HepG2 (cell line): Measurements from ENCODE around the gene VPS13C. TPM values are rescaled to one million over a fixed set of nuclear protein-coding genes. Genes with fewer than 3 reads are reported as not detected.

Experiments
- ATAC-seq: fragments of 200-7000 bp; cut with Tn5 transposase; 3 replicates; pipeline ENCODE4 v1.9.1; 2020; ENCODE audit warnings: mild to moderate bottlenecking, moderate library complexity
- BruUV-seq: library from RNA; stranded (reverse); fragments of 400-500 nt; replicated peaks from 2 replicates; lab custom pipeline; 2021; lab: Mats Ljungman, UMichigan
- CTCF ChIA-PET: fragments of 300-600 bp; formaldehyde crosslinking; extraction: SDS; loops from one replicate; lab custom pipeline; 2021; ENCODE audit warnings: low total read pairs, inconsistent platforms, low intra/inter-chr PET ratio; lab: Yijun Ruan, JAX
- POLR2A ChIA-PET: fragments of 350-600 bp; sonication (Branson Sonifier 250); formaldehyde crosslinking; loops from one replicate; lab custom pipeline; 2020; ENCODE audit warnings: antibody characterized with exemption, inconsistent platforms; lab: Yijun Ruan, JAX
- DNase-seq: peaks from one replicate; pipeline ENCODE4 v3.0.0-alpha.2; 2015; ENCODE audit warnings: low spot score
- FAIRE-seq: peaks from 3 replicates; lab custom pipeline; 2011; peaks lifted over from hg19 to GRCh38; lab: Jason Lieb, UNC
- H2AFZ ChIP-seq: one replicate; pipeline ENCODE4 v1.6.1; 2011; ENCODE audit warnings: low read length, inconsistent platforms
- H3K27ac ChIP-seq: fragments of 300-600 bp; 3 replicates; pipeline ENCODE4 v1.8.0; 2011; ENCODE audit warnings: mixed run types, mild to moderate bottlenecking, mixed read lengths, low read length, inconsistent platforms; ENCODE audit not compliant: insufficient read depth; ENCODE audit errors: extremely low read length
- H3K27me3 ChIP-seq, 2 experiments: fragments of 200-600 bp in 1 of 2; 2 replicates in 1 of 2; 3 replicates in 1 of 2; pipeline versions ENCODE4 v1.6.0 to v1.8.0; 2011; ENCODE audit warnings: low read length in 2 of 2, mild to moderate bottlenecking in 2 of 2, moderate library complexity in 2 of 2, inconsistent platforms in 1 of 2; ENCODE audit not compliant: insufficient read depth in 2 of 2, control insufficient read depth in 1 of 2
- H3K36me3 ChIP-seq, 2 experiments: fragments of 200-600 bp in 1 of 2; replicated peaks in 1 of 2; 2 replicates in 1 of 2; 3 replicates in 1 of 2; pipeline versions ENCODE4 v1.5.1 to v1.8.0; 2011; ENCODE audit warnings: low read length in 2 of 2, inconsistent platforms in 1 of 2; ENCODE audit not compliant: insufficient read depth in 2 of 2, control insufficient read depth in 1 of 2
- H3K4me1 ChIP-seq: 2 replicates; pipeline ENCODE4 v1.5.1; 2012; ENCODE audit warnings: low read length, inconsistent platforms; ENCODE audit not compliant: insufficient read depth
- H3K4me2 ChIP-seq: 2 replicates; pipeline ENCODE4 v1.6.0; 2011; ENCODE audit warnings: low read depth, low read length, inconsistent platforms
- H3K4me3 ChIP-seq, 3 experiments: fragments of 200-600 bp in 1 of 3; sonication (generic), shearing (Covaris generic) in 1 of 3; replicated peaks in 1 of 3; 2 replicates each; pipeline ENCODE4 v1.5.1; 2011 to 2016; ENCODE audit warnings: low read length in 3 of 3, inconsistent platforms in 2 of 3, low read depth in 2 of 3, mild to moderate bottlenecking in 2 of 3, control low read depth in 1 of 3, mixed read lengths in 1 of 3; ENCODE audit not compliant: insufficient read depth in 1 of 3
- H3K79me2 ChIP-seq: one replicate; pipeline ENCODE4 v1.6.1; 2011; ENCODE audit warnings: low read length, inconsistent platforms; ENCODE audit not compliant: insufficient read depth
- H3K9ac ChIP-seq: 2 replicates; pipeline ENCODE4 v1.6.0; 2011; ENCODE audit warnings: mild to moderate bottlenecking, low read depth, low read length, inconsistent platforms; ENCODE audit not compliant: insufficient read depth
- H3K9me3 ChIP-seq: 2 replicates; pipeline ENCODE4 v1.5.1; 2012; ENCODE audit warnings: mild to moderate bottlenecking, low read length
- H4K20me1 ChIP-seq: 2 replicates; pipeline ENCODE4 v1.6.0; 2011; ENCODE audit warnings: inconsistent platforms, mild to moderate bottlenecking, low read length, moderate library complexity; ENCODE audit not compliant: insufficient read depth
- FOXK1 ChIP-seq: sonication (generic); formaldehyde crosslinking; IDR thresholded peaks from 2 replicates; pipeline ENCODE4 v1.4.0; 2020; ENCODE audit warnings: low read depth, missing genetic modification reagents, borderline replicate concordance
- MED8 ChIP-seq: sonication (generic); formaldehyde crosslinking; IDR thresholded peaks from 2 replicates; pipeline ENCODE4 v1.8.1; 2023; ENCODE audit warnings: mild to moderate bottlenecking, missing genetic modification reagents; ENCODE audit not compliant: insufficient replicate concordance
- RELA ChIP-seq: sonication (generic); formaldehyde crosslinking; IDR thresholded peaks from 2 replicates; pipeline ENCODE4 v1.4.0; 2020; ENCODE audit warnings: missing genetic modification reagents
- SP140L ChIP-seq: sonication (generic); formaldehyde crosslinking; IDR thresholded peaks from 2 replicates; pipeline ENCODE4 v1.4.0; 2020; ENCODE audit warnings: missing genetic modification reagents, borderline replicate concordance
- ZNF10 ChIP-seq: sonication (generic); formaldehyde crosslinking; IDR thresholded peaks from 2 replicates; pipeline ENCODE4 v1.4.0; 2020; ENCODE audit warnings: mild to moderate bottlenecking, low read depth, missing genetic modification reagents, borderline replicate concordance
- WGBS: methylation state at CpG from one replicate; pipeline ENCODE4 v1.1.6; 2017; ENCODE audit warnings: low lambda C conversion rate; 5-methylcytosine and 5-hydroxymethylcytosine counted together
- in situ Hi-C: cut with HindIII; loops from 2 replicates; pipeline ENCODE4 v1.10.0; 2017; ENCODE audit warnings: low pct_unique_long_range_greater_than_20kb; ENCODE audit not compliant: extremely low pct_ligation_motif_present
- intact Hi-C: fragments of 100-400 bp; cut with micrococcal nuclease; formaldehyde crosslinking; loops from one replicate; pipeline ENCODE4 v1.10.0; 2022; ENCODE audit not compliant: unreplicated experiment
- polyA plus RNA-seq, 8 experiments: library from polyadenylated mRNA; depleted of rRNA in 3 of 8; stranded (reverse) in 7 of 8; unstranded in 1 of 8; fragments of >200 nt; fragmentation: Illumina TruSeq in 4 of 8; extraction: Trizol in 4 of 8; gene quantifications; 2 replicates each; pipeline versions ENCODE4 v1.2.1 to v1.2.3, GENCODE V29; 2011 to 2016; ENCODE audit warnings: low read depth in 4 of 8, missing spikeins in 1 of 8, mixed read lengths in 1 of 8; ENCODE audit not compliant: insufficient read depth in 1 of 8
- total RNA-seq, 5 experiments: library from RNA; depleted of rRNA; stranded (reverse); fragments of >200 nt; fragmentation: Illumina TruSeq; extraction: Trizol; gene quantifications; 2 replicates each; pipeline ENCODE4 v1.2.3, GENCODE V29; 2016; ENCODE audit warnings: low read depth in 1 of 5
- TF ChIP-seq, protein P1 (sequence below): sonication (generic); formaldehyde crosslinking; IDR thresholded peaks from 2 replicates; pipeline ENCODE4 v1.5.1; 2020; ENCODE audit warnings: missing genetic modification reagents, mild to moderate bottlenecking, borderline replicate concordance
- TF ChIP-seq, protein P2 (sequence below), 2 experiments: sonication (generic) in 1 of 2; formaldehyde crosslinking in 1 of 2; IDR thresholded peaks; 2 replicates each; pipeline versions ENCODE4 v1.5.1 to v1.6.1; 2011 to 2020; ENCODE audit warnings: borderline replicate concordance in 1 of 2, low read depth in 1 of 2, low read length in 1 of 2, mild to moderate bottlenecking in 1 of 2, missing genetic modification reagents in 1 of 2, moderate library complexity in 1 of 2

Gene VPS13C
- total and polyA plus RNA-seq, 2 of the 13 experiments (the other 11 are each of a cell fraction or from before 2014, with no cell fraction given), result 10.9 to 26.8 TPM

DNA sequence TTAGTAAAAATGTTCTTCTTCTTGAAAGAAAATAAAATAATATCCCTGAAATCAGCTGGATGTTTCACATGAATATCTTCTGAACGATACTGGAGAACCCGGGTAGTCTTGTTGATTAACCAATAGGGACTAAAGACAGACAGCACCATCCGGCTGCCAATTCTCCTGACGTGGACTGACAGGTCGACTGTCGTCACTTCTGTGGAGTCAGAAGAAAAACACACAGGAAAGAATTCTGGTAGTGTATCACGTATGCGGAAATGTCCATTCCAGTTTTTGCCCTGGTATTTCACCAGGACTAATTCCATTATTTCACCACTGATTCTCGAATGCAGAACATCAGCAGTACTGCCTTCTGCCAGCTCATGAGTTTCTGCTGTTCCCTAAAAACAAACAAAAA, 144.6 kb downstream of the VPS13C start:
- Histone ChIP-seq H3K27me3 (no peaks in the 10 kb centered on the region), H3K79me2 (no peaks in the 10 kb centered on the region), H3K4me1 (no peaks in the 10 kb centered on the region), H2AFZ (no peak overlapping the region), H3K9me3 (no peaks in the 10 kb centered on the region), H3K4me2 (no peak overlapping the region), H3K36me3 (peaks cover 10 to 32% of the 10 kb centered on the region in 2 experiments), H3K9ac (no peak overlapping the region), H4K20me1 (no peaks in the 10 kb centered on the region), H3K27ac (no peak overlapping the region), H3K4me3 (no peak overlapping the region)
- WGBS, result 99% methylated on average over 9 of the region's 9 CpGs
- intact Hi-C loops, result no loop called here
- ATAC-seq, result no peak
- no TSS peak for BruUV-seq
- ChIA-PET CTCF (no interaction called here), POLR2A (no interaction called here)
- FAIRE-seq, result no peak
- no peak for DNase-seq
- TF ChIP-seq, protein P1, sequence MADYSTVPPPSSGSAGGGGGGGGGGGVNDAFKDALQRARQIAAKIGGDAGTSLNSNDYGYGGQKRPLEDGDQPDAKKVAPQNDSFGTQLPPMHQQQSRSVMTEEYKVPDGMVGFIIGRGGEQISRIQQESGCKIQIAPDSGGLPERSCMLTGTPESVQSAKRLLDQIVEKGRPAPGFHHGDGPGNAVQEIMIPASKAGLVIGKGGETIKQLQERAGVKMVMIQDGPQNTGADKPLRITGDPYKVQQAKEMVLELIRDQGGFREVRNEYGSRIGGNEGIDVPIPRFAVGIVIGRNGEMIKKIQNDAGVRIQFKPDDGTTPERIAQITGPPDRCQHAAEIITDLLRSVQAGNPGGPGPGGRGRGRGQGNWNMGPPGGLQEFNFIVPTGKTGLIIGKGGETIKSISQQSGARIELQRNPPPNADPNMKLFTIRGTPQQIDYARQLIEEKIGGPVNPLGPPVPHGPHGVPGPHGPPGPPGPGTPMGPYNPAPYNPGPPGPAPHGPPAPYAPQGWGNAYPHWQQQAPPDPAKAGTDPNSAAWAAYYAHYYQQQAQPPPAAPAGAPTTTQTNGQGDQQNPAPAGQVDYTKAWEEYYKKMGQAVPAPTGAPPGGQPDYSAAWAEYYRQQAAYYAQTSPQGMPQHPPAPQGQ (CRISPR knock-in tag), result no peak
- TF ChIP-seq RELA (CRISPR knock-in tag) (no peak), SP140L (CRISPR knock-in tag) (no peak), ZNF10 (no peak), FOXK1 (no peak)
- in situ Hi-C loops, result no loop called here

DNA sequence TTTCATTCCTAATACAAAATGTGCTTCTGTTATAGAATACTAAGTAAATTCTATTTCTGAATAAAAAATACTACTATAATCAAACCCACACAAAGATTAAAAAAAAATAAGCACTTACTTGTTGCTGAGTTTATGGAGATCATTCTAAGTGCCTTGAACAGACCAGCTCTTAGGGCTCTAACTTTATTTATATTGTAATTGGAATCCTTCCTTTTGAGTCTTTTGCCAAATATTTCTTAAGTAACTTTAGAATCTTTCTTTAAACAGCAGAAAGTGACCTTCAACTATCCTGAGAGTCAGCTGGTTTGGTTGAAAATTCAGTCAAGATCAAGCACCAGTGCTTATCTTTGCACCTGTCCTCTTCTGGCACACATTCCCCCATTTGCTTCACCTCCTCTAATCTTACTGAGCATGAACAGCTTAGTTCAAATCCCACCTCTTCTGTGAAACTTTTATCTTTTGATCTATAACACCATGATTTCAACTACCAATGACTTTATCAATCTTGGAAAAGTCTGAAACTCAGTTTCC, 149.3 kb downstream of the VPS13C start:
- CTCF ChIA-PET, result no interaction called here
- BruUV-seq, result no TSS peak
- no peak for ATAC-seq
- no peak for TF ChIP-seq MED8 (CRISPR knock-in tag)
- TF ChIP-seq, protein P2, sequence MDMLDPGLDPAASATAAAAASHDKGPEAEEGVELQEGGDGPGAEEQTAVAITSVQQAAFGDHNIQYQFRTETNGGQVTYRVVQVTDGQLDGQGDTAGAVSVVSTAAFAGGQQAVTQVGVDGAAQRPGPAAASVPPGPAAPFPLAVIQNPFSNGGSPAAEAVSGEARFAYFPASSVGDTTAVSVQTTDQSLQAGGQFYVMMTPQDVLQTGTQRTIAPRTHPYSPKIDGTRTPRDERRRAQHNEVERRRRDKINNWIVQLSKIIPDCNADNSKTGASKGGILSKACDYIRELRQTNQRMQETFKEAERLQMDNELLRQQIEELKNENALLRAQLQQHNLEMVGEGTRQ (IDR thresholded peaks at IDR 0.05; ENCODE audit: low read depth, low read length), result no peak
- TF ChIP-seq, protein P2 (CRISPR knock-in tag; IDR thresholded peaks at IDR 0.05; ENCODE audit: borderline replicate concordance), result no peak

More for the DNA sequence above, 149.3 kb downstream of the VPS13C start:
- Histone ChIP-seq H2AFZ (no peak overlapping the region), H4K20me1 (no peaks in the 10 kb centered on the region), H3K4me3 (no peak overlapping the region), H3K79me2 (no peaks in the 10 kb centered on the region), H3K4me1 (peaks cover 32% of the 10 kb centered on the region), H3K9me3 (no peaks in the 10 kb centered on the region), H3K27me3 (no peaks in the 10 kb centered on the region), H3K9ac (no peak overlapping the region), H3K36me3 (peaks cover 5 to 12% of the 10 kb centered on the region in 2 experiments; a peak in 4 of 5 replicates), H3K27ac (no peak overlapping the region), H3K4me2 (no peak overlapping the region)
- DNase-seq (no peak), FAIRE-seq (no peak)
- intact Hi-C loops (no loop called here), in situ Hi-C loops (no loop called here)
- POLR2A ChIA-PET, result no interaction called here
